ENCODE data around the gene HDHD5. TPM values are rescaled to one million over a fixed set of nuclear protein-coding genes. Genes with fewer than 3 reads are reported as not detected.

HDHD5 gene
- total RNA-seq, 4 donors from 2014 or later, result 38.5 to 58.3 (median 44.5) TPM

GRCh38 chr22:17096071-17096470 is 63.0 kb downstream of the HDHD5 start:
- Histone ChIP-seq H3K27me3 (no peaks in the 10 kb centered on the region), H3K27ac (no peak overlapping the region), H3K9me3 (no peaks in the 10 kb centered on the region), H3K4me3 (no peak overlapping the region), H3K4me1 (no peaks in the 10 kb centered on the region), H3K36me3 (peaks cover 41% of the 10 kb centered on the region)
- WGBS, result 99% methylated on average over 7 of the region's 7 CpGs
- no peak for TF ChIP-seq POLR2A (IDR thresholded peaks at IDR 0.05)
- no peak for TF ChIP-seq CTCF (IDR thresholded peaks at IDR 0.05)
- DNase-seq (ENCODE audit: low spot score in 2 of 2), result no peak

DNA sequence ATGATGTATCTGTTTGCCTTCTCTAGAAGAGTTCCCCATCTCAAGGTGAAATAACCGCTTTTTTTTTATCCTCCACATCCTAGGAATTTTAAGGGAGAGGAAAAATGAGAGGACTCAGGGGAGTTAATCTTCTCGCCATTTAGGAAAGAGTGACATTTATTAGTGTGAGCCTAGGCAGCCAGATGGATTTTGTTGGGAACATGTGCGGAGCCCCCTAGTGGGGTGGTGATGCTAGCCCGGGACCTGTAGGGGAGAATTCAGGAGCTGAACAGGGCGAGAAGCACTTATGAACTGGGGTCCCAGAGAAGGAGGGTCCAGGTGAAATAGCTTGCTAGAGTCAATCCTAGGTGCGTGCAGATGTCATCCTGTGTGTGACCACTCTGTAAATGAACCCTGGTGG is 63.5 kb downstream of the HDHD5 start:
- no peaks in the 10 kb centered on the region for H3K9me3 ChIP-seq
- no peaks in the 10 kb centered on the region for H3K27me3 ChIP-seq
- TF ChIP-seq EP300 (IDR thresholded peaks at IDR 0.05), result no peak
- no peak for TF ChIP-seq POLR2AphosphoS5 (IDR thresholded peaks at IDR 0.05)
- no peak for TF ChIP-seq CTCF (IDR thresholded peaks at IDR 0.05)
- no peak for TF ChIP-seq POLR2A (IDR thresholded peaks at IDR 0.05)
- peaks cover 36% of the 10 kb centered on the region for H3K36me3 ChIP-seq
- peak; percentile 4 to 26 for DNase-seq (ENCODE audit: low spot score in 2 of 2)
- WGBS, result 87% methylated on average over 5 of the region's 6 CpGs
- no peak overlapping the region for H3K4me3 ChIP-seq
- H3K4me1 ChIP-seq, result no peaks in the 10 kb centered on the region
- no peak overlapping the region for H3K27ac ChIP-seq

DNA sequence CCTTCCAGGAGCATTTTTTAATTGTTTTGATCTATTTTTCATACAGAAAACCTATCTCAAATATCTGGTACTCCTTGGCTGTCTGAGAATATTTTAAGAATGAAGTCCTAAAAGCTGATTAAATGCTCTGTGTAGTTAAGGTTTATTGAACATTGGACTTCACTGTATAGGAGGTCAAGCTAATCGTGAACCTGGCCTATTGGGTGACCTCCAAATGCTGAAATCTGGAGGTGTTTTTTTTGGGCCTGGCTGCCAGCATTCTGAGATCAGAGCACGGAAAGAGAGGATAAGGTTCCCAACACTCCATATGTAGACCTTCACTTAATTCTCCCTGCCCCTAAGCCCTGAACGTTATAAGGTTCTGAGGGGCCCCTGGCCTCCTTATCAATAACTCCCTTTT is 66.0 kb downstream of the HDHD5 start:
- Histone ChIP-seq H3K36me3 (peaks cover 11% of the 10 kb centered on the region), H3K9me3 (no peaks in the 10 kb centered on the region), H3K4me1 (no peaks in the 10 kb centered on the region), H3K27ac (no peak overlapping the region), H3K4me3 (no peak overlapping the region), H3K27me3 (no peaks in the 10 kb centered on the region)
- peak in 1 of 2 donors; percentile 2 for DNase-seq (ENCODE audit: low spot score in 2 of 2)
- WGBS, result 70% methylated on average over 3 of the region's 3 CpGs
- TF ChIP-seq POLR2A (IDR thresholded peaks at IDR 0.05) (no peak), POLR2AphosphoS5 (IDR thresholded peaks at IDR 0.05) (no peak), CTCF (IDR thresholded peaks at IDR 0.05) (no peak), EP300 (IDR thresholded peaks at IDR 0.05) (no peak)

DNA sequence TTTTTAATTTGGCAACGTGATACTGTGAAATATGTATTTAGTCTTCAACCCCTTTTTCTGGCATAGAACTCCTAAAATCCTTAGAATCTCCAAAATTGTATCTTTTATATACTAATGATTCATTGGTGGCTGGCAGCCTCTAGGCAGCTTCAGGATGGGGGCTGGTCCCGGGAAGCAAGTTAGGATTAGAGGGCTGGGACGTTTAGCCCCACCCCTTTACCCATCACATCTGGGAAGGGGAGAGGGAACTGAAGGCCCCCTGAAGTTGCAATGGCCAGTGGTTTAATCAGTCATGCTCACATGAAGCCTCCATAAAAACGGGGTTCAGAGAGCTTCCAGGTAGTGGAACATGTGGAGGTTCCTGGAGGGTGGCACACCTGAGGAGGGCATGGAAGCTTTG is 67.2 kb downstream of the HDHD5 start:
- peak; percentile 24 to 48 for DNase-seq (ENCODE audit: low spot score in 2 of 2)
- H3K4me1 ChIP-seq, result peaks cover 8% of the 10 kb centered on the region
- H3K36me3 ChIP-seq, result no peaks in the 10 kb centered on the region
- TF ChIP-seq POLR2A (IDR thresholded peaks at IDR 0.05) (no peak), POLR2AphosphoS5 (IDR thresholded peaks at IDR 0.05) (no peak), CTCF (IDR thresholded peaks at IDR 0.05) (no peak), EP300 (IDR thresholded peaks at IDR 0.05) (no peak)
- 56% methylated on average over 4 of the region's 4 CpGs for WGBS
- no peak overlapping the region for H3K27ac ChIP-seq
- H3K27me3 ChIP-seq, result no peaks in the 10 kb centered on the region
- no peak overlapping the region for H3K4me3 ChIP-seq
- H3K9me3 ChIP-seq, result no peaks in the 10 kb centered on the region

GRCh38 chr22:17090550-17090949 is 68.5 kb downstream of the HDHD5 start:
- no peak overlapping the region for H3K4me3 ChIP-seq
- H3K27ac ChIP-seq, result no peak overlapping the region
- H3K9me3 ChIP-seq, result no peaks in the 10 kb centered on the region
- DNase-seq (ENCODE audit: low spot score in 2 of 2), result no peak
- no peaks in the 10 kb centered on the region for H3K27me3 ChIP-seq
- no peak for TF ChIP-seq POLR2A (IDR thresholded peaks at IDR 0.05)
- no peak for TF ChIP-seq POLR2AphosphoS5 (IDR thresholded peaks at IDR 0.05)
- TF ChIP-seq EP300 (IDR thresholded peaks at IDR 0.05), result no peak
- no peak for TF ChIP-seq CTCF (IDR thresholded peaks at IDR 0.05)
- peaks cover 21% of the 10 kb centered on the region for H3K4me1 ChIP-seq
- no peaks in the 10 kb centered on the region for H3K36me3 ChIP-seq

Other genes starting within 250 kb of the HDHD5 start
- gene GAB4, start 151.1 kb downstream of the HDHD5 start, total RNA-seq, result under 1 TPM in 2 of 4 donors, not detected in 2; 0.21 to 0.32 TPM
- gene IL17RA, start 74.3 kb downstream of the HDHD5 start, total RNA-seq, result 10 to 100 TPM; 16.2 to 22.6 (median 21.4) TPM
- 1 to 10 TPM in 3 of 4 donors, under 1 TPM in 1; 0.76 to 1.9 (median 1.6) TPM for gene TMEM121B, start 37.9 kb downstream of the HDHD5 start, total RNA-seq
- 1 to 10 TPM in 3 of 4 donors, under 1 TPM in 1; 0.98 to 7.6 (median 6.4) TPM for gene ADA2, start 60.2 kb upstream of the HDHD5 start, total RNA-seq
- 1 to 10 TPM; 2.5 to 3.9 (median 3.7) TPM for gene CECR2, start 210.2 kb upstream of the HDHD5 start, total RNA-seq

Data from suprapubic skin (tissue), 4 donors.